GM12878 (cell line): ENCODE results near the gene PSAP.

ENCODE experiments used
- ATF2 ChIP-seq: IDR thresholded peaks from 2 replicates; pipeline ENCODE4 v1.6.1; 2012; ENCODE audit warnings: low read length, inconsistent platforms
- CTCF ChIP-seq, 3 experiments: IDR thresholded peaks in 2 of 3; conservative IDR thresholded peaks in 1 of 3; 2 replicates each; pipeline ENCODE4 v1.5.1; 2011; ENCODE audit warnings: low read depth in 3 of 3, low read length in 3 of 3, mild to moderate bottlenecking in 3 of 3, control low read depth in 2 of 3, moderate library complexity in 2 of 3, inconsistent platforms in 1 of 3, mixed read lengths in 1 of 3; ENCODE audit not compliant: control insufficient read depth in 2 of 3, insufficient read depth in 1 of 3; ENCODE audit errors: extremely low read depth in 1 of 3
- GABPA ChIP-seq: IDR thresholded peaks from 2 replicates; pipeline ENCODE4 v1.6.1; 2014; ENCODE audit warnings: antibody characterized with exemption, low read depth, mild to moderate bottlenecking, inconsistent platforms
- HDAC6 ChIP-seq: fragments of 200-600 bp; sonication (generic); IDR thresholded peaks from one replicate; pipeline ENCODE4 v1.8.0; 2017; ENCODE audit warnings: antibody characterized with exemption; ENCODE audit not compliant: unreplicated experiment
- NR2F1 ChIP-seq: fragments of 450-650 bp; conservative IDR thresholded peaks from 2 replicates; pipeline ENCODE4 v1.6.1; 2017; ENCODE audit warnings: mild to moderate bottlenecking
- PRDM15 ChIP-seq: fragments of 450-650 bp; formaldehyde crosslinking; IDR thresholded peaks from 2 replicates; pipeline ENCODE4 v1.4.0; 2020; ENCODE audit warnings: mild to moderate bottlenecking, moderate library complexity
- RBBP5 ChIP-seq: fragments of 200-600 bp; sonication (generic); conservative IDR thresholded peaks from 2 replicates; pipeline ENCODE4 v1.6.1; 2016
- REST ChIP-seq: IDR thresholded peaks from 2 replicates; pipeline ENCODE4 v1.6.1; 2012; ENCODE audit warnings: mild to moderate bottlenecking, low read depth, low read length
- SRF ChIP-seq, 2 experiments: IDR thresholded peaks; 2 replicates each; pipeline ENCODE4 v1.6.1; 2011; ENCODE audit warnings: low read depth in 2 of 2, low read length in 2 of 2, mild to moderate bottlenecking in 1 of 2, moderate library complexity in 1 of 2
- TCF12 ChIP-seq: IDR thresholded peaks from 2 replicates; pipeline ENCODE4 v1.6.1; 2011; ENCODE audit warnings: low read depth, mild to moderate bottlenecking, low read length
- ZNF592 ChIP-seq: fragments of 450-650 bp; IDR thresholded peaks from 2 replicates; pipeline ENCODE4 v1.6.1; 2017; ENCODE audit warnings: mild to moderate bottlenecking, moderate library complexity

- TF ChIP-seq TCF12 = no peak
- no peak for TF ChIP-seq CTCF (IDR thresholded peaks at IDR 0.05 in 2 of 3, conservative IDR thresholded peaks at IDR 0.05 in 1 of 3; ENCODE audit: control insufficient read depth in 2 of 3, extremely low read depth in 1 of 3, insufficient read depth in 1 of 3, low read depth in 3 of 3, low read length in 3 of 3)
- TF ChIP-seq ZNF592 = no peak
- no peak for TF ChIP-seq RBBP5
- no peak for TF ChIP-seq PRDM15 (CRISPR knock-in tag)
- no peak for TF ChIP-seq SRF (IDR thresholded peaks at IDR 0.05; ENCODE audit: low read depth in 2 of 2, low read length in 2 of 2)
- TF ChIP-seq HDAC6 = no peak
- TF ChIP-seq REST = no peak
- no peak for TF ChIP-seq ATF2
- no peak for TF ChIP-seq NR2F1
- TF ChIP-seq GABPA = no peak
These were observed 12.5 kb downstream of the PSAP start for GRCh38 chr10:71838264-71839211.
